ENCODE data around the gene PKIB.

DNA sequence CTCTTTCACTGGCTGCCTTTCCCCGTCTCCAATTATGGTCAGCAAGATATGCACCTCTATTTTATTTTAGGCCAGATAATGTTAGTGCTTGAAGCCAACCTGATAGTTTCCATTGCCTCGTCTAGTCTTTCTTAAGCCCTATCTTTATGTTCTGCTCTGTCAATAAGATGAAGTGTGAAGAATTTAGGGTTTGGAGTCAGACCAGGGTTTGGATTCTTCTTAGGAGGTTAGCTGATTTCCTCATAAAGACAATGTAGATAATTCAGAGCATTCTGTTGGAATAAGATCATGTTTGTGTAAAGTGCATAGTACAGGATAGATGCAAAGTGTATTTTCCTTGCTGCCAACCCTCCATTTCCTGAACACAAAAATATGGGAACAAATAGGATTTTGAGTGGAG, 43.8 kb downstream of the PKIB start:
- TF ChIP-seq, protein P1, sequence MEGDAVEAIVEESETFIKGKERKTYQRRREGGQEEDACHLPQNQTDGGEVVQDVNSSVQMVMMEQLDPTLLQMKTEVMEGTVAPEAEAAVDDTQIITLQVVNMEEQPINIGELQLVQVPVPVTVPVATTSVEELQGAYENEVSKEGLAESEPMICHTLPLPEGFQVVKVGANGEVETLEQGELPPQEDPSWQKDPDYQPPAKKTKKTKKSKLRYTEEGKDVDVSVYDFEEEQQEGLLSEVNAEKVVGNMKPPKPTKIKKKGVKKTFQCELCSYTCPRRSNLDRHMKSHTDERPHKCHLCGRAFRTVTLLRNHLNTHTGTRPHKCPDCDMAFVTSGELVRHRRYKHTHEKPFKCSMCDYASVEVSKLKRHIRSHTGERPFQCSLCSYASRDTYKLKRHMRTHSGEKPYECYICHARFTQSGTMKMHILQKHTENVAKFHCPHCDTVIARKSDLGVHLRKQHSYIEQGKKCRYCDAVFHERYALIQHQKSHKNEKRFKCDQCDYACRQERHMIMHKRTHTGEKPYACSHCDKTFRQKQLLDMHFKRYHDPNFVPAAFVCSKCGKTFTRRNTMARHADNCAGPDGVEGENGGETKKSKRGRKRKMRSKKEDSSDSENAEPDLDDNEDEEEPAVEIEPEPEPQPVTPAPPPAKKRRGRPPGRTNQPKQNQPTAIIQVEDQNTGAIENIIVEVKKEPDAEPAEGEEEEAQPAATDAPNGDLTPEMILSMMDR (conservative IDR thresholded peaks at IDR 0.05; ENCODE audit: low read depth, low read length) = no peak
- TF ChIP-seq EZH2 (IDR thresholded peaks at IDR 0.05; ENCODE audit: low read length, unreplicated experiment) = no peak
